Body of pancreas (tissue), 4 donors: ENCODE results near the gene FBXL5. TPM values are rescaled to one million over a fixed set of nuclear protein-coding genes. Genes with fewer than 3 reads are reported as not detected.

Experiments used
- ATAC-seq: fragments of 150-250 bp; one replicate; pipeline ENCODE4 v1.9.1; 2016
- DNase-seq, 4 donors: peaks; one replicate each; pipeline ENCODE4 v3.0.0-alpha.2; 2019
- H3K27ac ChIP-seq, 4 donors: fragments of 200-600 bp; sonication (generic); 1 replicate in 3 of 4; 2 replicates in 1 of 4; pipeline versions ENCODE4 v1.5.1 to v1.6.1; 2016 to 2019; ENCODE audit warnings: mild to moderate bottlenecking in 1 of 4, mixed read lengths in 1 of 4, moderate library complexity in 1 of 4
- H3K27me3 ChIP-seq, 2 donors: fragments of 200-600 bp; sonication (generic); one replicate each; pipeline ENCODE4 v1.6.0; 2016; ENCODE audit warnings: mild to moderate bottlenecking in 1 of 2
- H3K36me3 ChIP-seq, 2 donors: fragments of 200-600 bp; sonication (generic); replicated peaks in 1 of 2; 2 replicates each; pipeline ENCODE4 v1.5.1; 2016; ENCODE audit warnings: low read depth in 2 of 2; ENCODE audit not compliant: insufficient read depth in 1 of 2
- H3K4me1 ChIP-seq: fragments of 200-600 bp; sonication (generic); one replicate; pipeline ENCODE4 v1.6.0; 2016
- H3K4me3 ChIP-seq, 2 donors: fragments of 200-600 bp; sonication (generic); 1 replicate in 1 of 2; 2 replicates in 1 of 2; pipeline ENCODE4 v1.5.1; 2016 to 2019
- H3K9me3 ChIP-seq, 3 donors: fragments of 200-600 bp; sonication (generic); 1 replicate in 2 of 3; 2 replicates in 1 of 3; pipeline ENCODE4 v1.5.1; 2016
- CTCF ChIP-seq, 7 experiments: fragments of 450-650 bp in 4 of 7; fragments of 200-600 bp in 3 of 7; sonication (generic) in 3 of 7; IDR thresholded peaks; one replicate each; pipeline ENCODE4 v1.5.1; 2016 to 2019; ENCODE audit warnings: antibody characterized with exemption in 7 of 7
- POLR2A ChIP-seq, 3 donors: fragments of 450-650 bp; IDR thresholded peaks; one replicate each; pipeline ENCODE4 v1.6.1; 2016; ENCODE audit warnings: antibody characterized with exemption in 3 of 3, mild to moderate bottlenecking in 2 of 3
- WGBS, 2 donors: methylation state at CpG; one replicate each; pipeline ENCODE4 v1.1.5; 2017; 5-methylcytosine and 5-hydroxymethylcytosine counted together
- intact Hi-C: fragments of 100-400 bp; cut with DNase I; formaldehyde crosslinking; loops from one replicate; pipeline ENCODE4 v1.15.1; 2023
- total RNA-seq, 2 donors: library from RNA; depleted of rRNA; stranded (reverse); fragments of >200 nt; gene quantifications; one replicate each; pipeline ENCODE4 v1.1.0, GENCODE V29; 2016

FBXL5 gene
- total RNA-seq, 2 donors from 2014 or later: 52.4 to 56.0 TPM

- intact Hi-C loops: no loop called here
- no peaks in the 10 kb centered on the region for H3K27me3 ChIP-seq
- ATAC-seq (peak; percentile 70), DNase-seq (peak; percentile 44 to 57 (median 46))
- no peaks in the 10 kb centered on the region for H3K9me3 ChIP-seq
- peak overlapping the region; percentile 88 to 100 (median 95) for H3K27ac ChIP-seq
- 0 to 1% methylated on average over 15 to 43 of the region's 66 CpGs for WGBS, 2 donors
- peak overlapping the region in 1 of 2 donors; percentile 63 for H3K4me3 ChIP-seq
- no peaks in the 10 kb centered on the region for H3K36me3 ChIP-seq
- peaks cover 52% of the 10 kb centered on the region for H3K4me1 ChIP-seq
- TF ChIP-seq POLR2A (IDR thresholded peaks at IDR 0.05) (no peak), CTCF (IDR thresholded peaks at IDR 0.05) (no peak)
Observed at GRCh38 chr4:15654593-15655222, 449 bp downstream of the FBXL5 start.

- no peaks in the 10 kb centered on the region for H3K9me3 ChIP-seq
- WGBS, 2 donors: 2% methylated on average over 7 of the region's 7 CpGs
- intact Hi-C loops: no loop called here
- TF ChIP-seq POLR2A (IDR thresholded peaks at IDR 0.05) (no peak), CTCF (IDR thresholded peaks at IDR 0.05) (no peak)
- peaks cover 56% of the 10 kb centered on the region for H3K4me1 ChIP-seq
- peak in 1 of 4 donors; percentile 23 for DNase-seq
- no peak for ATAC-seq
- peak overlapping the region in 1 of 2 donors; percentile 63 for H3K4me3 ChIP-seq
- no peaks in the 10 kb centered on the region for H3K36me3 ChIP-seq
- H3K27me3 ChIP-seq: no peaks in the 10 kb centered on the region
- H3K27ac ChIP-seq: peak overlapping the region; percentile 88 to 100 (median 95)
Observed at GRCh38 chr4:15653864-15654592, 1.1 kb downstream of the FBXL5 start.

GRCh38 chr4:15653420-15653819, 1.7 kb downstream of the FBXL5 start:
- WGBS, 2 donors: 17 to 18% methylated on average over 4 of the region's 4 CpGs
- Histone ChIP-seq H3K27ac (peak overlapping the region in 3 of 4 donors; percentile 95 to 100 (median 95)), H3K4me3 (no peak overlapping the region), H3K9me3 (no peaks in the 10 kb centered on the region), H3K36me3 (no peaks in the 10 kb centered on the region), H3K4me1 (peaks cover 61% of the 10 kb centered on the region), H3K27me3 (no peaks in the 10 kb centered on the region)
- ATAC-seq (no peak), DNase-seq (no peak)
- intact Hi-C loops: no loop called here
- TF ChIP-seq CTCF (IDR thresholded peaks at IDR 0.05): no peak
- no peak for TF ChIP-seq POLR2A (IDR thresholded peaks at IDR 0.05)

GRCh38 chr4:15652841-15653240, 2.3 kb downstream of the FBXL5 start:
- ATAC-seq (no peak), DNase-seq (no peak)
- TF ChIP-seq CTCF (IDR thresholded peaks at IDR 0.05) (no peak), POLR2A (IDR thresholded peaks at IDR 0.05) (no peak)
- intact Hi-C loops: no loop called here
- peaks cover 61% of the 10 kb centered on the region for H3K4me1 ChIP-seq
- no peaks in the 10 kb centered on the region for H3K27me3 ChIP-seq
- no peaks in the 10 kb centered on the region for H3K36me3 ChIP-seq
- 33 to 44% methylated on average over 4 of the region's 4 CpGs for WGBS, 2 donors
- H3K27ac ChIP-seq: peak overlapping the region in 3 of 4 donors; percentile 95 to 100 (median 95)
- H3K9me3 ChIP-seq: no peaks in the 10 kb centered on the region
- H3K4me3 ChIP-seq: no peak overlapping the region
